Heart left ventricle (tissue), 16 donors: ENCODE measurements around the gene DGKB. TPM values are rescaled to one million over a fixed set of nuclear protein-coding genes. Genes with fewer than 3 reads are reported as not detected.
A peak's percentile ranks its signal among the peaks of the same experiment; 100 is the strongest.

ENCODE experiments used
- ATAC-seq, 4 donors: fragments of 200-7000 bp; cut with Tn5 transposase; one replicate each; pipeline ENCODE4 v1.9.1; 2020 to 2022; ENCODE audit warnings: moderate library complexity in 4 of 4, mild to moderate bottlenecking in 3 of 4, moderate number of reproducible peaks in 1 of 4
- DNase-seq, 5 donors: peaks; one replicate each; pipeline ENCODE4 v3.0.0-alpha.2; 2020
- H3K27ac ChIP-seq, 12 donors: fragments of 200-600 bp; sonication (generic) in 4 of 12; one replicate each; pipeline versions ENCODE4 v1.5.0 to v1.8.0; 2016 to 2022; ENCODE audit warnings: mild to moderate bottlenecking in 2 of 12
- H3K27me3 ChIP-seq, 9 donors: fragments of 200-600 bp; sonication (generic) in 2 of 9; one replicate each; pipeline versions ENCODE4 v1.5.1 to v1.8.0; 2016 to 2022; ENCODE audit warnings: mild to moderate bottlenecking in 3 of 9
- H3K36me3 ChIP-seq, 9 donors: fragments of 200-600 bp; sonication (generic) in 2 of 9; one replicate each; pipeline versions ENCODE4 v1.5.0 to v1.8.0; 2018 to 2022; ENCODE audit warnings: mild to moderate bottlenecking in 2 of 9
- H3K4me1 ChIP-seq, 12 donors: fragments of 200-600 bp; sonication (generic) in 4 of 12; one replicate each; pipeline versions ENCODE4 v1.5.0 to v1.8.0; 2016 to 2022; ENCODE audit warnings: mild to moderate bottlenecking in 3 of 12
- H3K4me3 ChIP-seq, 12 donors: fragments of 200-600 bp; sonication (generic) in 4 of 12; one replicate each; pipeline versions ENCODE4 v1.5.0 to v1.8.0; 2017 to 2022; ENCODE audit warnings: mild to moderate bottlenecking in 9 of 12, moderate library complexity in 4 of 12
- H3K9me3 ChIP-seq, 12 donors: fragments of 200-600 bp; sonication (generic) in 4 of 12; one replicate each; pipeline versions ENCODE4 v1.5.0 to v1.8.0; 2016 to 2022; ENCODE audit warnings: mild to moderate bottlenecking in 1 of 12
- POLR2A ChIP-seq, 2 donors: fragments of 450-650 bp; IDR thresholded peaks; one replicate each; pipeline ENCODE4 v1.6.1; 2017; ENCODE audit warnings: antibody characterized with exemption in 2 of 2, mild to moderate bottlenecking in 2 of 2, moderate library complexity in 2 of 2
- WGBS, 4 donors: extraction: QIAGEN DNeasy Blood & Tissue Kit in 2 of 4; methylation state at CpG; one replicate each; pipeline versions ENCODE4 v1.1.5 to v1.1.7; 2013 to 2018; 5-methylcytosine and 5-hydroxymethylcytosine counted together
- intact Hi-C, 10 donors: fragments of 100-400 bp; cut with DNase I; formaldehyde crosslinking; loops; one replicate each; pipeline versions ENCODE4 v1.11.1 to v1.14.2; 2022
- polyA plus RNA-seq, 2 donors: library from polyadenylated mRNA; stranded (reverse); fragments of 200-250 nt; gene quantifications; one replicate each; pipeline ENCODE4 v1.2.3, GENCODE V29; 2013
- total RNA-seq, 9 donors: library from RNA; depleted of rRNA in 2 of 9; stranded (reverse); fragments of >200 nt in 2 of 9; fragmentation: NEBNext Ultra II Directional in 3 of 9; extraction: Animal tissue kit (Norgen Biotek cat#: 25700) in 3 of 9; gene quantifications; one replicate each; pipeline versions ENCODE4 v1.1.0 to v1.2.4, GENCODE V29; 2016 to 2023
- TF ChIP-seq, protein P1 (sequence below), 12 donors: fragments of 200-600 bp; sonication (generic) in 4 of 12; IDR thresholded peaks; one replicate each; pipeline versions ENCODE4 v1.5.0 to v1.8.0; 2018 to 2022; ENCODE audit warnings: antibody characterized with exemption in 12 of 12, mild to moderate bottlenecking in 5 of 12
- donor health status: ischemic (EF 13 %, LVEDD 7.1; RV severe dilation, severe dysfunction).
- donor health status: healthy with polysubstance abuse.
- donor health status: DM: no; HTN: yes; CAD: no.
- donor health status: DM: no; HTN: no; CAD: no.
- donor health status: ischemic (EF 25% LVEDD 6.9; RV normal size, moderate dysfunction).
- donor health status: ischemic (EF 25% LVEDD 5.7; RV mildly dilated, moderate dysfunction).
- donor health status: healthy.
- donor health status: DM: yes; HTN: yes; CAD: no.
- donor health status: ischemic (EF 35%, LVEDD 5.7; RV mildly dilated, moderate dysfunction).
- donor health status: nonischemic (EF 11% LVEDD 7.7; RV severe dilation, severe dysfunction).
- donor health status: DM: yes; HTN: yes; CAD: no.
- donor health status: PGD.
- donor health status: ischemic (EF 29% LVEDD 5.4; RV normal size, mild dysfunction).
- donor health status: nonischemic (EF 23%, LVEDD 6.1; RV moderate dilation, normal function).

Gene DGKB
- total and polyA plus RNA-seq, 11 donors: 0.08 to 1.6 (median 0.47) TPM; not detected in 1

GRCh38 chr7:14351167-14351566 is 551.4 kb downstream of the DGKB start:
- ATAC-seq: peak in 3 of 4 donors; percentile 75 to 88 (median 88)
- peak in 4 of 5 donors; percentile 22 to 58 (median 38) for DNase-seq
- peak overlapping the region in 5 of 12 donors; percentile 2 to 43 (median 12) for H3K27ac ChIP-seq

DNA sequence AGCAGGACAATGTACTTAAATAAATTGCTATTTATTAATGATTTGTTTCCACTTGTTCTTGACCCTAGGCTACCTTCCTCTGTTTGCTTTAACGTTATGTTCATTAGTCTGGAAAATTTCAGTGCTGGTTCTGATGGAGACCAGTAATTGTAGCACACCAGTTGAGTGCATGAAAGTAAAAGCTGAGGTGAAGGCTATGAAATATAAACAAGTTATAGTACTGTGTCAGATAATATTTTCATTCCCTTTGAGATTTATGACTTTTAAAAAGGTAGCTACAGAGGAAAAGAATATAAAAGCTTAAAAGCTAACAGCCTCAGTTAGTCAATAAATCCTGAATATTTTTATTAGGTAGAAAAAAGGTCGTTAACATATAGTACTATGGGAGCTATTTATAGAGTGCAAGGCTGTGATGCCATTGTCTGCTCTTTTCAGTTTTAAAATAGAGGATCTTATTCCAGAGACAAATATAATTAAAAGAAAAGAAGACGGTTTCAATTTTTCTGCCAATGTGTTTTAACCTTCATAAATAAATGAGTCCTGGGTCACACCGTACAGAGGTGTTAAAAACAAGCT is 561.3 kb downstream of the DGKB start:
- H3K27ac ChIP-seq: peak overlapping the region in 1 of 12 donors; percentile 8
- no peak overlapping the region for H3K4me3 ChIP-seq
- no peaks in the 10 kb centered on the region for H3K36me3 ChIP-seq
- peaks cover 0 to 5% (median 0%) of the 10 kb centered on the region in 12 donors for H3K4me1 ChIP-seq
- H3K9me3 ChIP-seq: no peaks in the 10 kb centered on the region
- 36 to 41% (median 40%) methylated on average over 4 of the region's 4 CpGs for WGBS, 4 donors
- no peak for ATAC-seq
- TF ChIP-seq, protein P1, sequence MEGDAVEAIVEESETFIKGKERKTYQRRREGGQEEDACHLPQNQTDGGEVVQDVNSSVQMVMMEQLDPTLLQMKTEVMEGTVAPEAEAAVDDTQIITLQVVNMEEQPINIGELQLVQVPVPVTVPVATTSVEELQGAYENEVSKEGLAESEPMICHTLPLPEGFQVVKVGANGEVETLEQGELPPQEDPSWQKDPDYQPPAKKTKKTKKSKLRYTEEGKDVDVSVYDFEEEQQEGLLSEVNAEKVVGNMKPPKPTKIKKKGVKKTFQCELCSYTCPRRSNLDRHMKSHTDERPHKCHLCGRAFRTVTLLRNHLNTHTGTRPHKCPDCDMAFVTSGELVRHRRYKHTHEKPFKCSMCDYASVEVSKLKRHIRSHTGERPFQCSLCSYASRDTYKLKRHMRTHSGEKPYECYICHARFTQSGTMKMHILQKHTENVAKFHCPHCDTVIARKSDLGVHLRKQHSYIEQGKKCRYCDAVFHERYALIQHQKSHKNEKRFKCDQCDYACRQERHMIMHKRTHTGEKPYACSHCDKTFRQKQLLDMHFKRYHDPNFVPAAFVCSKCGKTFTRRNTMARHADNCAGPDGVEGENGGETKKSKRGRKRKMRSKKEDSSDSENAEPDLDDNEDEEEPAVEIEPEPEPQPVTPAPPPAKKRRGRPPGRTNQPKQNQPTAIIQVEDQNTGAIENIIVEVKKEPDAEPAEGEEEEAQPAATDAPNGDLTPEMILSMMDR (IDR thresholded peaks at IDR 0.05): no peak
- TF ChIP-seq POLR2A (IDR thresholded peaks at IDR 0.05): no peak
- no peaks in the 10 kb centered on the region for H3K27me3 ChIP-seq
- intact Hi-C loops: loop anchor here in 2 of 10 donors (5.0 to 10.0 kb wide), 3 partner anchors 71 to 356 kb away; partner anchors contain the start of gene ETV1 (in 2 of the 2)
- DNase-seq: no peak

More at GRCh38 chr7:14351167-14351566, 551.4 kb downstream of the DGKB start:
- TF ChIP-seq POLR2A (IDR thresholded peaks at IDR 0.05): no peak
- TF ChIP-seq, protein P1 (IDR thresholded peaks at IDR 0.05): no peak
- H3K27me3 ChIP-seq: no peaks in the 10 kb centered on the region
- WGBS, 4 donors: 14 to 22% (median 20%) methylated on average over 4 of the region's 4 CpGs
- H3K36me3 ChIP-seq: no peaks in the 10 kb centered on the region
- H3K9me3 ChIP-seq: no peaks in the 10 kb centered on the region
- H3K4me3 ChIP-seq: no peak overlapping the region
- peaks cover 0 to 6% (median 0%) of the 10 kb centered on the region in 12 donors for H3K4me1 ChIP-seq
- intact Hi-C loops: no loop called here

- TF ChIP-seq, protein P1 (IDR thresholded peaks at IDR 0.05): no peak
- TF ChIP-seq POLR2A (IDR thresholded peaks at IDR 0.05): no peak
- Histone ChIP-seq H3K27ac (no peak overlapping the region), H3K9me3 (no peaks in the 10 kb centered on the region), H3K4me1 (peaks cover 0 to 5% (median 0%) of the 10 kb centered on the region in 12 donors), H3K4me3 (no peak overlapping the region), H3K36me3 (no peaks in the 10 kb centered on the region), H3K27me3 (no peaks in the 10 kb centered on the region)
- ATAC-seq (no peak), DNase-seq (no peak)
- intact Hi-C loops: loop anchor here in 2 of 10 donors (5.0 to 10.0 kb wide), 3 partner anchors 72 to 356 kb away; partner anchors contain the start of gene ETV1 (in 2 of the 2)
- WGBS, 4 donors: 43 to 68% (median 61%) methylated on average over 2 of the region's 2 CpGs
These were observed 562.0 kb downstream of the DGKB start for GRCh38 chr7:14340393-14341074.

DNA sequence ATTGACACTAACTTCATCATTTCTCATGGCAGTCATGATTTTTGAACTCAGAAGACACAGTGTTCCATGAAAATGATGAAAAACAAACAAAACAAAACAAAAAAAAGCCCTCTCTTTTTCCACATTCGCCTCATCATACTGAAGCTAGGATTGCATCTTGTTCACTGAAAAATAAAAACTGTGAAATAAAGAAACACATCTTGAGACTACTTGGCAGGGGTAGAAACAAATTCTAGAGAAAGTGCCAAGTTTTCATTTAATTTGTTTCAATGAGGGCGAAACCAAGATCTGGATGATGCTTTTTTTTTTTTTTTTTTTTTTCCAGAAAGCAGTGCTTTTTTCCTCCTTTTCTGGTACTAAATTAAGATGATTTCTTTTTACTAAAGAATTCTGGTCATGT is 562.7 kb downstream of the DGKB start:
- ATAC-seq (no peak), DNase-seq (no peak)
- no peaks in the 10 kb centered on the region for H3K27me3 ChIP-seq
- H3K27ac ChIP-seq: no peak overlapping the region
- peaks cover 0 to 5% (median 0%) of the 10 kb centered on the region in 12 donors for H3K4me1 ChIP-seq
- no peaks in the 10 kb centered on the region for H3K36me3 ChIP-seq
- H3K9me3 ChIP-seq: no peaks in the 10 kb centered on the region
- no peak overlapping the region for H3K4me3 ChIP-seq
- intact Hi-C loops: loop anchor here in 2 of 10 donors (5.0 to 10.0 kb wide), 4 partner anchors 72 to 355 kb away; partner anchors contain the start of gene ETV1 (in 2 of the 2)
- WGBS, 4 donors: 77 to 86% (median 84%) methylated on average over 2 of the region's 2 CpGs
- TF ChIP-seq, protein P1 (IDR thresholded peaks at IDR 0.05): no peak
- no peak for TF ChIP-seq POLR2A (IDR thresholded peaks at IDR 0.05)
